ENCODE results near the gene NEUROG2.
"Not testable (repeated sequence)": the region's sequence is repeated elsewhere in the genome, so short reads cannot be mapped to it uniquely, and the experiment has no call there.

NEUROG2 gene

DNA sequence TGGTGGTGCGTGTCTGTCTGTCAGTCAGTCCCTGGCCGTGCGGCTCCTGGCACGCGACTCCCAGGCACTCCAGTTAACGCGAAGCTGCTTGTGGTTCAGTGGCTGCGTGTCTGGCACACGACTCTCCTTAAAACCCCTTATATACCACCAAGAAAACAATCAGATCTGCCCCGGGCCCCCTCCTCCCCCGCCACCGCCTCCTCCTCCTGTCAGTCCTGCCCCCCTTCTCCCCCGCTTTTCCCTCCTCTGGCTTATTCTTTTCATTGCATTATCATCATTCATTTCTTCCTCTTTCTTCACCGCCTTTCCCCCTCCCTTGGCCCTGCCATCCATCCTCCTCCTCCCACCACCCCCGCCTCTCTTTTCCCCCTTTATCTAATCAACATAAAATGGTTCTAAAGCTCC lies at the start of gene NEUROG2:
TSS of gene NEUROG2 (minus strand) at position 115 of the 405 bp plus-strand sequence. CDS start 705 bp downstream, outside the sequence.
- no peak for DNase-seq

DNA sequence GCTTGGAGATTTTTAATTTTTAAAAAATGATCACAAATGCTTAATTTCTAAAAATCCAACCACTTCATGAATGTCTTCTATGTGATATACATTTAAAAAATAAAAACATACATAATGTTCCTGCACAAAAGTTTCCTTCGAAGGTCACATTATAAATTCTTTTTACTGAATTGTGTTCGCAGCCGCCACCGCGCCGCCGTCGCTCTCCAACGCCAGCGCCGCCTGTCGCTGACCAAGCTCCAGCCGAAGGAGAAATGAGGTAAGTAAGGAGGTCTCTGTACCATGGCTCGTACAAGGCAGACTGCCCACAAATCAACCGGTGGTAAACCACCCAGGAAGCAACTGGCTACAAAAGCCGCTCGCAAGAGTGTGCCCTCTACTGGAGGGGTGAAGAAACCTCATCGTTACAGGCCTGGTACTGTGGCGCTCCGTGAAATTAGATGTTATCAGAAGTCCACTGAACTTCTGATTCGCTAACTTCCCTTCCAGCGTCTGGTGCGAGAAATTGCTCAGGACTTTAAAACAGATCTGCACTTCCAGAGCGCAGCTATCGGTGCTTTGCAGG lies 48.8 kb upstream of the NEUROG2 start:
- DNase-seq: no peak

DNA sequence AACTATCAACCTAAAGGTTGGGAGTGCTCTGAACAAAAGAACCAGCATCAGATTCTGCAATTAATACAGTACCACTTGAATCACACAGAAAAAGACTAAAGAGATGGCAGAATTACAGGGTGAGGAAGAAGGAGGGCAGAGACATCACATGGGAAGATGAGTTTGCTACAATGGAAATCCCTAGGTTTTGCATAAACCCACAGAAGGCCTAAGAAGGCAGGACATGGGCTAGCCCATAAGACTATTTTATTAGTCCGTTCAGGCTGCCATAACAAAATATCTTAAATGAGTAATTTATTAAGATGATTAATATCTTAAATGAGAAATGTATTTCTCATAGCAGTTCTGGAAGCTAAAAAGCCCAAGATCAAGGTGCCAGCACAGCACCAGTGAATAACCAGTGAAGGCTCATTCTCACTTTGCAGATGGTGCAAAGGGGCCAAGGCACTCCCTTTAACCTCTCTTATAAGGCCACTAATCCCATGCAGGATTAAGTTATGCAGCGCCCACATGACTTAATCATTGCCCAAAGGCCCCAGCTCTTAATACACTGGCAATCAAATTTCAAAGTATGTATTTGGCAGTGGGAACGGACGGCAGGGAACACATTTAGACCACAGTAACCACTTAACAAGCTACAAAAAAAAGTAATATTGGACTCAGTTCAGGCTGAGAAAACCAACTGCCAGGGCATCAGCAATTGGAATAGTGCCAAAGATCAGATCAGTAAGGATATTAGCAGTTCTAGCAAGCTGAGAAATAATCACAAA lies 47.6 kb upstream of the NEUROG2 start:
- no peak for DNase-seq

DNA sequence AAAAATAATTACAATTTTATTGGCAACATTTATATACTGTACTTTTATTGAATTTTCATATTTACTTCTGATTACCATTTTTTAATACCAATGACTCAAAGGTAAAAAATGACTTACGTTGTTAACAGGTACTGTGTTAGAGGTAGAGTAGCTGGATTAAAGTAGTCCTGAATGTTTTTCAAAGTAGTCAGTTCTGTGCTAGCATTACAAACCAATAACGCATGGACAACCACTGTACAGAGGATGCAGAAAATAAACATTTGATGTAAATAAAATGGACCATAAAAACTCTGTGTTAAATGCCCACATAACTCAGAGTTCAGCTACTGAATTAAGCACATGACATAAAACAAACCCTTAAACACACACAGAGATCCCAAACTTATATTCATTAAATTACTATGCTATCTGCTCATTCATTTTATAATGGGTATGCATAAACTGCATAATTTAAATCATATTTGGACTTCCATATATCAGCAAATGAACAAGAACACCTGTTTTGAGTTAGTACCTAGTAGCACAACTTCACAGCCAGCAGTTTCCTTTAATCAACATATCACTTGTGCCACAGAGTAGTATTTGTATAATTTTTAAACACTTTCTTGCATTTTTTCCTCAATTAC lies 46.4 kb upstream of the NEUROG2 start:
- no peak for DNase-seq

DNA sequence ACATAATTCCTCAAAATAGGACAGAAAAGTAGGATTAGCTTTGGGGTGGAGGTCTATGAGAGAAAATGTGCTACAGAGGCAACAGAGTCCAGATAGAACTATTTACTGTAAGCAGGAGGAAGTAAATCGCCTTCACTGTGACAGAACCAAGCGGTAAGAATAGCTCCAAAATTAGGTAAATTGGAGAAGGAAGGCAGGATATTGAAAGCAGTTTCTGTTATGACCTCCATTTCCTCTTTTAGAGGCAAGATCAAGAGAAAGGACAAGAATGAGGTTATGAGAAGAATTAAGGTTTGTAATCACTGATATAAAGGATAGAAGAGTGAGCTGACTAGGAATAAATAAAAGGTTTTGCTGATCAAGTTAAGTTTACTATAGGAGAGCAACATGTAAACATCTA lies 44.1 kb upstream of the NEUROG2 start:
- DNase-seq: no peak

DNA sequence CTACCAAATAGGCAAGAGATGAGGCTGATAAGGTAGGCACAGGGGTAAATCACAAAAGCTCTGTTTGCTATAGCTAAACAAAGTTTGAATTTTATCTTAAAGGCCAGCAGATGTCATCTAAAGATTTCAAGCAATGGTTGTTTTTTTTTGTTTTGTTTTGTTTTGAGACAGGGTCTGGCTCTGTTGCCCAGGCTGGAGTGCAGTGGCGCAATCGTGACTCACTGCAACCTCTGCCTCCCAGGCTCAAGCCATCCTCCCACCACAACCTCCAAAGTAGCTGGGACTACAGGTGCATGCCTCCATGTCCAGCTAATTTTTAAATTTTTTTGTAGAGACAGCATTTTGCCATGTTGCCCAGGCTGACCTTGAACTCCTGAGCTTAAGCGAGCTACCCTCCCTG lies 43.1 kb upstream of the NEUROG2 start:
- no peak for DNase-seq

DNA sequence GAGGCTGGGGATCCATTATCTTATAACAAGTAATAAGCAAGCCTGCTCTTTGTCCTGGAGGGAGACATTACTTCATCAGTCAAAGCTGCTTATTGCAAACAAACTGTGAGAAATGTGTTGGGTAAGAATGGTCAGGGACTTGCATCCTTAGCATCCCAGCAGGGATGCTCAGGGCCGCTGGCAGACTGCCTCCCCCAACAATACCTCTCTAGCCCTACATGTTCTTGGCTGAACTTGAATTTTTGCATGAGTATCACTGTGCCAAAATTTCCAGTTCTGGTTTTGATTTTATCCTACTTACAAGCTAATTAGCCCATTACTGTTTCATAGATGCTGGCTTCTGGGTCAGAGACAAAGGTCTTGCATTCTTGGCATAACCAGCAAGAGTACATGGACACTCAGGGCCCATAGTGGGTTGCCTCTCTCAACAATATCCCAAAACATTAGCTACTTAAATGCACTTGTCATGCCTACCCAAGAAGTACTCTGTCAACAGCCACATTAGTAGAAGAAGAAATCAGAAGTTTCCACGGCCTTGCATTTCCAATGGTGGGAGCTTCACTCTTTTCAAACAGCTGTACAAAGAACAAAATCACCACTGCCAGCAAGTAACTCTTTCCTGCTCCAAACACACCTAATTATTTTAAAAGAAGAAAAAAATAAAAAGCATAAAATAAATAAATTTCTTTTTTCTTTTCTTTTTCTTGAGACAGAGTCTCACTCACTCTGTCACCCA lies 41.9 kb upstream of the NEUROG2 start:
- DNase-seq: no peak

DNA sequence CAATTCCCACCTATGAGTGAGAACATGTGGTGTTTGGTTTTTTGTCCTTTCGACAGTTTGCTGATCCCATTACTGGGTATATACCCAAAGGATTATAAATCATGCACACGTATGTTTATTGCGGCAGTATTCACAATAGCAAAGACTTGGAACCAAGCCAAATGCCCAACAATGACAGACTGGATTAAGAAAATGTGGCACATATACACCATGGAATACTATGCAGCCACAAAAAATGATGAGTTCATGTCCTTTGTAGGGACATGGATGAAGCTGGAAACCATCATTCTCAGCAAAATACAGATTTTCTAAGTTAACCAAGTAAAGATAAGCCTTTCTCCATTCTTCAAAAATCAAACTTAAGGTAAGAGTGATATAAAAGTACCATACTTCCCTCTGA lies 38.3 kb upstream of the NEUROG2 start:
- not testable (repeated sequence) for DNase-seq

DNA sequence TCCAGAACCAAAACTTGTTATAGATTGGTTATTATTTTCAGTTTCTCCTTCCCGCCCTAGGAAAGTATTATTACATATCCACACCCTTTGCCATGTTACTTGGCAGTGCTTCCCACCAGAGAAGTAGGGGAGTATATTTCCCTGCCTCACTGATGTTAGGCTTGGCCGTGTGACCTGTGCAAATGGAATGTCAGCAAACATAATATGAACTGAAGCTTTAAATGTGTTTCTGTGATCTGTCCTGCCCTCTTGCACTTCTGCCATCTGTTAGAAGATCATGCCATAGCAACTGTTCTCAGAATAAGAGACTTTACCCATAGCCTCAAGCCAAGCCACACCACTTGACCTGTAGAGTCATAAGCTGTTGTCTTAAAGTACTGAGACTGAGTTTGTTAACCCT lies 36.7 kb upstream of the NEUROG2 start:
- no peak for DNase-seq

DNA sequence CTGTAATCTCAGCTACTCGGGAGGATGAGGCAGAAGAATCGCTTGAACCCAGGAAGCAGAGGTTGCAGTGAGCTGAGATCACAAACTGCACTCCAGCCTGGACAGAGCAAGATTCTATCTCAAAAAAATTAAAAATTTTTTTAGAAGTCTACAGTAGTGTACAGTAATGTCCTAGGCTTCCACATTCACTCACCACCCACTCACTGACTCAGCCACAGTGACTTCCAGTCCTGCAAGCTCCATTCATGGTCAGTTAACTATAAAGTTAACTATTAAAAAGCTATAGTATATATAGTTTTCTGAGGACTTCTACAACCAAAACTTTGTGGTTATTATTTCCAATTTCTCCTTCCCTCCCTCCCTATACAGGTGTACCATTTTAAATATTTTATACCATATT lies 34.7 kb upstream of the NEUROG2 start:
- DNase-seq: no peak

DNA sequence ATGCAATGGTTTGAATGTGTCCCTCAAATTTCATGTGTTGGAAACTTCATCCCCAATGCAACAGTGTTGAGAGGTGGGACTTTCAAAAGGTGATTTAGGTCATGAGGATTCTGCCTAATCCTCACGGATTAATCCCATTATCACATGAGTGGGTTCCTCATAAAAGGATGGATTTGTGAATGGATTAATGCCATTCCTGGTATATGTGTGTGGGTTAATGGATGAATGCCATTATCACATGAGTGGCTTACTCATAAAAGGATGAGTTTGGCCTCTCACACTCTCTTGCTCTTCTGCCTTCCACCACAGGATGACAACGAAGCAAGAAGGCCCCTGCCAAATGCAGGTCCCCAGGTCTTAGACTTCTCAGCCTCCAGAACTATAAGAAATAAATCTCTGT lies 30.5 kb upstream of the NEUROG2 start:
- DNase-seq: no peak

DNA sequence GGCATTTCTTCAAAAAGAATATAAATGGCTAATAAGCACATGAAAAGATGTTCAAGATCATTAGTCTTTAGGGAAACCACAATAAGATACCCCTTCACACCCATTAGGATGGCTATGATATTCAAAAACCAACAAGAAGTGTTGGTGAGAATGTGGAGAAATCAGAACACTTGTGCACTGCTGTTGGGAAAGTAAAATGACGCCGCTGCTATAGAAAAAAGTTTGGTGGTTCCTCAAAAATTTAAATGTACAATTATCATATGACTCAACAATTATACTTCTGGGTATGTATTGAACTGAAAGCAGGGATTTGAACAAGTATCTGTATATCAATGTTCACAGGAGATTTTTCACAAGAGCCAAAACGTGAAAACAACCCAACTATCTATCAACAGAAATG lies 29.4 kb upstream of the NEUROG2 start:
- no peak for DNase-seq

DNA sequence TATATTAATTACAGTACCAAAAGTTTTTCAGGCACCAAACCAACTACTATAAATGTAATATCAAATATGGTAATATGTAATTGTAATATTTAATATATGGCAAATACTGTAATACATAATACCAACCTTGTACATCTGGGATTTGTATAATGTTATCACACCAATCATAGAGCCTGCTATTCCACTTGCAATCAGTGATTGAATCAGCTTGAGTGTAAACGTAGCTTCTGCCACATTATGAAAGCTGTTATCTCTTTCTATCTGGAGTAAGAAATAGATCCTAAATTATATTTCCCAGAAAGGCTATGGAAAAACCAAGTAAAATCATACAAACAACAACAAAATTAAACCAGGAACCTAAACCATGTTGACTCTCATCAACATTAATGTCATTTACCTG lies 24.7 kb upstream of the NEUROG2 start:
- DNase-seq: no peak

DNA sequence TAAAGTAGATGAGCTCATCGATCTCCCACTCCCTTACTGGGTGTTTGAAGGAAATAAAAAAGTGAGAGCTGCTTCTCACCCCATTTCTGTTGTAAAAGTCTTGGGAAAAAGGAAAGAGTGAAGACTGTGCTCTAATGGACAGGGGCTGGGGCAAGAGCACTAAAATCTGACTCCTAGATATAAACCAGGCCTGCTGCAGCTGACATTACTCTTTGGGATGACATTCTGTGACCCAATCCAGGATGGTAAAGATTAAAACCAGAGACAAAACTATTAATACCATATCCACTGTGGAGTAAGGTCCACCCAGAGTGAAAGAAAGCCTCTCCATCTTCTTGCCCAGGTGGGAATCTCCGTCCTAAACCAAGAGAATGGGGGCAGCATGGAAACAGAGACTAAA lies 20.1 kb upstream of the NEUROG2 start:
- DNase-seq: no peak

DNA sequence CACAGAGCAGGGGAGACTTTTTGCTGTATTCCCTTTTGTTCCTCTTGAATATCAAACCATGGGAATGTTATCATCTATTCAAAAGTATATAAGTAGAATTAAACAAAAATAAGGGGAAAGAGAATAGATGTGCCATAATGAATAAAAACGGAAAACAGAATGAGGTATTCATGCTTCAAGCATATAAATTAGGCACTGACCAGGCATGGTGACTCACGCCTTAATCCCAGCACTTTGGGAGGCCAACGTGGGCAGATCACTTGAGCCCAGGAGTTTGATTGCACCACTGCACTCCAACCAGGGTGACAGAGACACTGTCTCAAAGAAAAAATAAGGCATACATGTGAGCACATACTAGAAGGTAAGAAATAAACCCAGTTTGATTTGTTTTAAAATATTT lies 16.3 kb upstream of the NEUROG2 start:
- DNase-seq: no peak

DNA sequence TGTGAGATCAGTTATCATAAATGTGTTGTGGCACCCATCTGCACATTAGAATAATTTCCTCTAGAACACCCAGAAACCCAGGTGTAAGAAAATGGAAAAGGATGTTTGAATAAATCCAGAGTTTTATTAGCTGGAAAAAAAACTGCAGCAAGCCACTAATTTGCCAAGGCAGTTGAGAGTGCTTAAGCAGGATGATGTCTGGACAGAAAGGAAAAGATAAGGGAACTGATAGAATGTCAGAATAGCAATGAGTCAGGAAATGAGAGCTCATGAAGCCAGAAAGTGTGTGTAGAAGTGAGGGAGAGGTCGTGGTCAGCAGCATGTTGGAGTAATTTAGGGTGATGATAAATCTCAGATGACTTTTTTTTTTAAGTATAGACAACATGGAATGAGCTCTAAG lies 15.2 kb upstream of the NEUROG2 start:
- DNase-seq: no peak

DNA sequence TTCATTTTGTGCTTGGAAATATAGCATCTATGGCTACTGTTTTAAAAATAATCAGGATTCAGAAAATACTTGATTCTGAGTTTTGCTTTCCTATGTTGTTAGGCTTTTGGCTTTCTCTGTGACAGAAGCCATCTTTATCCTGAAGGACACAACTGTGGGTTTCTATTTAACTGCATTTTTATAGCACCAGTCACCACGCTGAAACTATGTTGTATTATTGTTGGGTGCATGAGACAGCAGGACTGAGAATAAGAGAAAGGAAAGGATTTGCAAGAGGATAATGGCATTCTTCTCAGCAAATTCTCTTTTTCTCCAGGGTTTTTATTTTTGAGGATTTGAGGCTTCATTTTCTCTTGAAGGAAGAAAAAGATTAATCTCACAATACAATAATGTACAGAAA lies 10.1 kb upstream of the NEUROG2 start:
- DNase-seq: no peak

DNA sequence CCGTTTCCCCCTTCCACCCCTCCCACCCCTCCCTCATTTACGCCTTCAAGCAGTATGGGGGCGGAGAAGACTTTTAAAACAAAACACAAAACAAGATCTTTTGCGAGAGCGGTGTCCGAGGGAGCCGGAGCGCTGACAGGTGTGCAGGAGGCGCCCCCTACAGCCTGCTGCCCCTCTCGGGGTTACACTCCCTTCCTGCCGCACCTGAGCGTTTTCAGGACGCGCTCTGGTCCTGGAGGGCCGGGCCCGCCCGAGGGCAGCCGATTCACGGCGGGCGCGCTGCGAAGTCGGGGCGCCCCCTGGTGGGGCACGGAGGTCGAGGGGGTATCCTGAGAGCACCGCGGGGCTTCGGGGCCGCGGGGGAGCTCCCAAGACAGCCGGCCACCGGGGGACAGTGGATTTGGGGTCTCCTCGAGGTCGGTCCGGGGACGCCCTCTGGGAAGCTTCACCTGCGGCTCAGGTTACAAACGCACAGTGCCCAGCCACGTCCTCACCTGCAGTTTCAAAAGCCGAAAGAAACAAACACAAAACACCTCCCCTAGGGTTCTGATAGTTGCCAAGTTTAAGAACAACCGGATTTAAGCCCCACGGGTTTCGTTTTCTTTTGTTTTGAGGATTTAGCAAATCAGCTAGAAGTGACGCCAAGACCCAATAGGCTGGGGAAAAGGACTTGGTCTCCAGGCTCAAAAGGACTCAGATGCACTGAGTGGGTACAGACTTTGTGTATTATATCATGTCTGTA lies 8.0 kb upstream of the NEUROG2 start:
- DNase-seq: no peak

DNA sequence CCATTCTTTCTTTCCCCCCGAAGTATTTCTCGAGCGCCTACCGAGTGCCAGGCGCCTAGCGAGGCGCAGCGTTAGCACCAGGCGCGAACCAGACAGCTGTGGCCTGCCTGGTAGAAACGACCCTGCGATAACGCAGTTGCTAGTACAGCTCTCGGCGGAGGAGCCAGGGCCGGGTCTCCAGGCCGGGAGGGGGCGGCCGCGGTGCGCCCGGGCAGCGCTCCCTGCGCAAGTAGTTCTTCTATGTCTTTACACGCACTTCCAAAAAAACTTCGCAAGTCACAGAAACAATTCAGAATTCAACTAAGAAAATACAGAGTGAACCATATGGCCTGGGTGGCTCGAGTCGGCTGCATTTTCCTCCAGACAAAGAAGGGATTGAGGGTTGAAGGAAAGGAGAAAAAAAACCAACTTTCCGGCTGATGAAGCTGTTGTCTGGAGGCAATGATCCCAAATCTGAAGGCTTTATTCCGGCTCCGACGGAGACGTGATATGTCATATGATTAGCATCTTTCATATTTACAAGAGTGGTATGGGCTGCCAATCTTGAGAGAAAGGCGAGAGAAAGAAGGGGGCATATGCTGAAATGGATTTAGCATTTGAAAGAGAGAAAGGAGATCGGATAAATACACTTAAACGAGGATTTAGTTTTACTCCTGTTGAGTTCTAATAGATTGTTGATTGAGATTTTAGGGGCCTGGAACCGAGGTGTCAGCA lies 7.2 kb upstream of the NEUROG2 start:
- DNase-seq: no peak

DNA sequence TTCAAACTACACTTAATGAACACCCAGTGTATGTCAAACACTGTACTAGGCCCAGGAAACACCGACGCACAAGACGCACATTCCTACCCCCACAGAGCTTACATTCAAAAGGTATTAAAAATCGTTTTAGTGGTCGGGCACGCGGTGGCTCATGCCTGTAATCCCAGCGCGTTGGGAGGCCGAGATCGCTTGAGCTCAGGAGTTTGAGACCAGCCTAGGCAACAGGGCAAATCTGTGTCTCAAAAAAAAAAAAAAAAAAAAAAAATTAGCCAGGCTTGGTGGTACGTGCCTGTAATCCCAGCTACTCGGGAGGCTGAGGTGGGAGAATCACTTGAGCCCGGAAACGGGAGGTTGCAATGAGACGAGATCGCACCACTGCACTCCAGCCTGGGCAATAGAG lies 6.5 kb upstream of the NEUROG2 start:
- DNase-seq: not testable (repeated sequence)

DNA sequence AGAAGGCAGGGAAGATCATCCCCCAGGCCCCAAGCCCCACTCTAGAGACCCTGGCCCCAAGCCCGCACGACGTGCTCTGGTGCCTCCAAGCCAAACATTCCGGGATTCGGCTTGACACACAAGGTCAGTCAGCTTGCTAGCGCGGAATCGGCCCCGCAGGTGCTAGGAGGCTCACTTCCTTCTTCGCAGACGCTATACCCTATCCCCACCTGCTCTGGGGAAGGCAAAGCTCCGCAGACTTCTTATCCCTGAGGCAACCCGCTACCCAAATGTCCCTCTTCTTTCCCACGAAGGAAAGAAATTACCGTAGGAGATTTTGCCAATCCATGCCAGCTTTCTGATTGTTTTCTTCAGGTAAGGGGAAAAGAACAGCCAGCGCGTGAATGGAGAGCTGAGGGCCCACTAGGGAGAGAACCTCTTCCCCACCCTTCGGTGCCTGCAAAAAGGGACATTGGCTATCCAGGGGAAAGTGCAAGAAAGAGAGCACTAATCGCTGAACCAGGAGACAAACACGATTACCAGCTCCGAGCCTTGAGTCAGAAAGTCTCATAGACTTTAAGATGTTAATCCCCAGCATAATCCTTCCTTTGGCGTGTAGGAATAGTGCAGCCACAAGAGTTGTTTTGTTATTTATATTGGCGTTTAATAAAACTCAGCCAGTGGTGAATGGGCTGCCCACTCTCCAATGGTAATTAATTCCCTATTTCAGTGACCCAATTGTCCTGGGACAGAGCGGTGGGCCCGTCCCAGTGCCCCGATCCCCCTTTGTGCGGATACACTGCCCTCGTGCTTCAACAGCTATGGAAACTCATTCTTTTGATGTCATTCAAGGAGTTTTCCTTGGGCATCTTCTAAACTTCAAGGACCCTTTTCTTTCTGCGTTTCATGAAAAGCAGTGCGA lies 5.4 kb upstream of the NEUROG2 start:
- DNase-seq: no peak

Data from NCI-H2227 treated with DMSO at 0.1 percent for 48 hours (cell line).